ENCODE results near the gene PARD3B.
A peak's percentile ranks its signal among the peaks of the same experiment; 100 is the strongest.

Gene PARD3B

DNA sequence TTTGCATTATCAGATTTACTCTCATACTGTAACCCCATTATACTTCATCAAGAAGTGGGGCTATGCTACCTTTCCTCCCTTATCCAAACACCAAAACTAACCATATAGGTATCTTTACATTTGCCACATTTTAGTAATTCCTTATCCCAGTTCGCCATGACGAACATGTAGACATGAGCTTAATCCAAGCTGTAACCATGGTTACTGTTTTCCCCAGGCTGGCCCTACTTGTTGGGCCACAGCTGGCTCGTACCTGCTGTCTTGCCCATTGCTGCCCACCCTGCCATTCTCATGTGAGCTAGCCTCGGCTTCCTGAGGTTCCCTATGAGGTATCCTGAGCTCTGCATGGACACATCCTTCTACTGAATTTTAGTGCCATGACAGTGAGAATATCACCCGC lies 117.7 kb downstream of the PARD3B start:
- no peak for DNase-seq

DNA sequence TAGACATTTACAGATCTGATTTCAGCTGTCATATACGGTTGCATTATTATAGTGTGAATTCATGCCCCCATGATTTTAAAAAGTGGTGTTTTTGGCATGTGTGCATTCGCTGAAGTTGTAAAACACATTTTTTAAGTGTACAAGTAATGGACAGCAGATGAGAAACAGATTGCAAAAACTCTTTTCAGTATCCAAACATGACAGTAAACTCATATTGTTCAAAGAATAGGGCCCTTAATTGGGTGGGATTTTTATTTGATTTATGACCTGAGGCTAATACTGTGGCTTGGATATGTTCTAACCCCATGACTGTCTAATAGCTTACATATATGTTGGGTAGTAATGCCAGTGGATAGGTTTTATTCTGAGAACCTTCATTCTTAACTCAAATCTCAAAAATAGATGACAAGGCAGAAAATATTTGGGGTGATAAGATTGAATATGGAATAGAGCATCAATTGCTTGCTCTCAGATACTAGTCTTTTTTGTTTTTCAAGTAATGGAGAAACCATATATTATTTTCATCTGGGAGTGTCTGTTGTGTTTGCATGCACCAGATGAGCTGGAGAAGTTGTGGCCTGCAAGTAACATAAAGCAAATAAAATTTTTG lies 118.6 kb downstream of the PARD3B start:
- DNase-seq = no peak

DNA sequence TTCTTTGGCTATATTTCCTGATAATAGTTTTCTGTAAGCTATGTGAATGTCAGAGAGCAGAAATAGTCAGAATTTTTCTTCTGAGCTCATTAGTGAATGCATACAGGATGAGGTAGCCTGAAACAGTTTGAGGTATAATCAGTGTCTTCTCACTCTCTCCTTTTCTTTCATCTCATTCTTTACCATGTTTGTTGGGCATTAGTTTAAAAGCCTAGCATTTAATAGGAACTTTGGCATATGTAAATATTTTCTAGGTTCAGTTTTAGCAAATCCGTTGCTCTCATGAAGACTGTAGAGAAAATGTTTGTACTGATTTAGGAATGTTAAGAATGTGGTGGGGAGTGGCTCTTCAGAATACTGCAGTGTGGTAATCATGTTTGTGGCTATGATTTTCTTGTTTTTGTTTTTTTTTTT lies 119.4 kb downstream of the PARD3B start:
- DNase-seq = no peak

DNA sequence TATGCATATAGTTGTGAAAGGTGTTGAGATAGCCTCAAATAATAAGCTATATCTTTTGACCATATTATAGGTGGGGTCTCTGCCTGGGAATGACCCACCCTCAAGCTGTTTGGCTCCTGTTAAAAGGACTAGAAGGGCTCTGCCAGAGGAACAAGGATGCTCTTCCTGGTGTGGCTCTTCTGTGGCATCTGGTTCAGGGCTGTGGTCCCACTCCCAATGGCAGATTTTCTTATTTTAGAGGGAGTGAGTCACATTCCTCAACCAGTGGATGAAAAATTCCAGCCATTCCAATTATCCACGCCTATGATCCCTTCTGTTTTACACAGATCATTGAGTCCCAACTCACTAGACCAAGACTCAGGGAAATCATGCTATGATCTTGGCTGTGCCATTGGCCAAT lies 119.9 kb downstream of the PARD3B start:
- no peak for DNase-seq

DNA sequence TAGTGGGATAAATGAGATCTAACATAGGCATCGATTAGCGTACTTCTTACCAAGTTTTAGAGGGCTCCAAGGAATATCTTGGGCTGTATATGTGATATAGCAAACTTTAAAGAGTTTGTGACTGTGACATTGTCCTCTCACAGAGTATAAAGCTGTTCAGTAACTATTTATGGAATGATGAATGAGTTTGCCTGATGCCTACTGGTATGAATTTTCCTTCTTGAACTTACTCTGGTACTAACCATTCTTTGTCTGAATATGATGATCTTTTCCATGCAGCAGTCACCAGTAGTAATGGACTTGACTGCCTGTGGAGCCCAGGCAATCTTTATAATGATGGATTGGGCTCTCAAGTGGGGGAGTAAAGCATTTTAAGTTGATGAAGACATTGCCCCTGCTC lies 120.5 kb downstream of the PARD3B start:
- DNase-seq = no peak

DNA sequence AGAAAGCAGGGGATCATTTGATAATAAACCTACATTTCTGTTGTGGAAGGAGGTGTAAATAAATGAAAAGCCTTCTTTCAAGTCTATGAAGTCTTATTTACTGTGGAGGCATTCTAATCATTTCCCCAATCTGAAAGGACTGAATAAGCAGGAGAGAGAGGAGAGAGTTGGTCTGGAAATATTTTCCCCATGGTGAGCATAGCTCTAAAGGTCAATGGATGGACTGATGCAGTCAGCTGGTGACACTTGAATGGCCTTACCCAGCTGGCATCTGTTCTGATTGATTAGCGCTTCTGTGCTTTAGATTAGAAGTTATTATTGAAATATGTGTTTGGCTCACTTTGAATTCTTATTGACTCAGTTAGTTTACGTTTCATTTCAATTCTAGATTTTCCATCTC lies 122.7 kb downstream of the PARD3B start:
- no peak for DNase-seq

DNA sequence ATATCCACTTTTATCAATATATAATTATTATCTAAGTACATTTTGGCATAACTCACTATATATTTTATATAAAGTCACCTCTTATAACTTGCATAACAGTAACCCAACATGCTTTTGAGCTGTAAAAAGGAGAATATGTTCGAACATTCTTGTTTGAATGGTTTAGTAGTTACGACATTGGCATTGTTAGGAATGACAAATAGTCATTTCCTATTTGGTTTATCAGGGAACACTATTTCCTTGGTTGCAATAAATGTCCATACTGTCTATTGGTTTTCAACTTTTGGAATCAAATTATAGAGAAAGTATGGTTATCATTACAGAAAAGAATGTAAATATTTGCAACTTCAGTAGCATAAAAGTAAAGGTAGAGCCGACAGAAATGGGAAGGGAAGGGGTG lies 124.1 kb downstream of the PARD3B start:
- no peak for DNase-seq

DNA sequence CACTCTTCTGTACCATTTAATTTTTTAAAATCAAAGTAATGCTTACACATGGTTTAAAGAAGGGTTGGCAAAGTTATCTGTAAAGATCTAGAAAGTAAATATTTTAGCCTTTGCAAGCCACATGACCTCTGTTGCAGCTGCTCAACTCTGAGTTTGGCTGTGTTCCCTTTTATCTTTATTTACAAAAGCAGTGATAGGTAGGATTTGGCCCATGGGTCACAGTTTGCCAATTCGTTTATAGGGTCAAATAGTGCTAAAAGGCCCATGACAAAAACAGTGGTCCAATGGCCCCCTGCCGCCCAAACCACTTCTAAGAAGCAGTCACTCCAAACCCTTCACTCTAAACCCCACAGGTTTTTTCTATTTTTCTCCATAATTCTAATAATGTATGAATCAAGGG lies 124.8 kb downstream of the PARD3B start:
- DNase-seq = no peak

DNA sequence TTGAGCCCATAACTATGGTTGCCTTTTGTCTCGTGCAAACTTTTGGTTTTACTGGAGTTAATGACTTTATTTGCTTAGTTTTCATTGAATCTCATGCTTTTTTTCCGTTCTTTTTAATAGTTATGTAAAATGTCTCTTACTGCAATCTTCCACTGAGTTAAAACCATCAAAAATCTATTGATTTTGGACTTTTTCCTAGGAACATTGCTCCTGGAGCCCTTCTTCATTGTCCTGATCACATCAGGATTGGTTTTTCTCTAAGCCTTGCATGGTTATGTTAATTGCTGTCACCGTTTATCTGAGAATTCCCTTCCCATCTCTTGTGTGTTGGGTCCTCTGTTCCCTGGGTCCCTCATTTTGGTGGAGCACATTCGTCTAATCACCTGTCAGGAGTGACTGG lies 125.5 kb downstream of the PARD3B start:
- no peak for DNase-seq

DNA sequence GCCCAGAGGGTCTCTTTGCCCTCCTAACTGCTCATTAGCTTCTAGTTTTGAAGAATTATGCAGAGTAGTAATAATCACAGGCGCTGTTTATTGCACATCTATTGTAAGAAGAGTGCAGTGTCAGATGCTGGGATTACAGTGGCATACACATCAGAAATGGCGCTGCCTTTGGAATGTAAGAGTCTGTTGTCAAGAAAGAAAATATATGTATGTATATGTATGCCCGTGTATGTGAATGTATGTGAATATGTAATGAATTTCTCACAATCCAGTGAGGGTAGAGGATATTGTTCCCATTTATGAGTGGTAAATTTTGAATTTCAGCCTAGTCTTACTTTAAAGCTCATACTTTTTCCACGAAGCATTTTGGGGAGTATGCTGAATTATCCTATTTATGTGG lies 127.5 kb downstream of the PARD3B start:
- no peak for DNase-seq

DNA sequence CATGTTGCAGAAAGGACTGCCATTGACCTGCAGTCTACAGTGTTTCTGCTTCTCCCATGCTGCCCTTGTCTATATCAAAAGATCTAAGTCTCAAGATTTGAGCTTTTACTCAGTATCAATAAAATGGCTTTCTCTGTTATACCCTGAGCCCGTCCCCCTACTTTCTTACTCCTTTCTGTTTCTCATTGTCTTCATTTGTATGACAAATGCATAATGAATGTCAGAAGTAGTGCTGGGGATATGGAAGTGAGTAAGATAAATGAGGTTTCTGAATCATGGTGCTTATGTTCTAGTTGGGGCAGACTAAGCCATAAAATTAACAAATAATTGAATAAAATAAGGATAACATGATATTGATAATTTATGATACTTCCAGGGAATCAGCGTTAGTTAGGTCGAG lies 128.6 kb downstream of the PARD3B start:
- DNase-seq = no peak

DNA sequence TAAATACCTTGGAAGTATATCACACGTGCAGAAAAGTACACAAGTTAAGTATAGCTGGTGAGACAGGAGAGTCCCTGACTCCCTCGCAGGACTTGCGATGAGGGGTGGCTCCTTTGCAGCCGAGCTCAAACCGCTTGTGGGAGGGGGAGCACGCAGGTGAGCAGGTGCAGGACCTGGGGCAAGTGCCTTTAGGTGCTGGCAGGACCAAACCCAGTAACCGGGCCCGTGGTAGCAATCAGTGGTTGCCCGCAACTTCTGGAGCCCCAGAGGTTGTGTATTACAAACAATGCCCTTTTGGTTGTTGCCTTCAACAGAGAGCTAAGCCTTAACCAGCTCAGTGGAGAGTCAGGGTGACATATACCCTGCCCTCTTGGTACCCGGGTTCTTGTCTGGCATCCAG lies 132.8 kb downstream of the PARD3B start:
- DNase-seq = no peak

DNA sequence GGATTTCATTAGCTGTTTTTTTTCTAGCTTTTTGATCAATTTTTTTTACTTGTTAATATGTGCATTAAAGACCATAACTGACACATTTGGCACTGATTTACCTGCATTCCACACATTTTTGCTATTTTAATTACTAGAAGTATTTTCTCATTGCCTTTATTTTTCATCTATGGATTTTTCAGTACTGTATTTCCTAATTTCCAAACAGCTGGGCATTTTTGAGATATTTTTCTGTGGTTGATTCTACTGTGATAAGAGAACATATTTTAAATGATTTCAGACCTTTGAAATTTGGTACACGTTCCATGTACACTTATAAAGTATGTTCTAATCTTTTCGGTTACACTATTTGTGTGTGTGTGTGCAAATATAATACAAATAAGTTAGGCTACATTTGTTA lies 135.3 kb downstream of the PARD3B start:
- no peak for DNase-seq

DNA sequence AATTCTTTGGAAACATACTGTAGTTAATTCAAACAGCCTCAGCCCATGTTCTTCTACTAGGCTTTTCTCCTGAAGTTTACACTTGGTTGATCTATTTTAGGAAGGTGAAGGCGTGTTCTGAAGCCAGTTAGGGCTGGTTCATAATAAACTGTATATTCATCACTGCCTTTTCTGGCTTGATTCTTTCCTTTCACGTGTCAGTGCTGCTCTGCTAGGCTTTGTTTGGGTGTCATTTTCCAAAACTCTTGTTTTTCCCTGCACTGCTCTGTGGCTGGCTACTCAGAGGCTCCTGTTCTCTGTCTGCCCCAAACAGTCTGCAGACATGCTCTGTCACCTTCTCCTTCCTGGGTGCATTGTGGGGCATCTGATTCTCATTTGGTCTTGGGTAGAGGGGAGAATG lies 136.1 kb downstream of the PARD3B start:
- DNase-seq = no peak

DNA sequence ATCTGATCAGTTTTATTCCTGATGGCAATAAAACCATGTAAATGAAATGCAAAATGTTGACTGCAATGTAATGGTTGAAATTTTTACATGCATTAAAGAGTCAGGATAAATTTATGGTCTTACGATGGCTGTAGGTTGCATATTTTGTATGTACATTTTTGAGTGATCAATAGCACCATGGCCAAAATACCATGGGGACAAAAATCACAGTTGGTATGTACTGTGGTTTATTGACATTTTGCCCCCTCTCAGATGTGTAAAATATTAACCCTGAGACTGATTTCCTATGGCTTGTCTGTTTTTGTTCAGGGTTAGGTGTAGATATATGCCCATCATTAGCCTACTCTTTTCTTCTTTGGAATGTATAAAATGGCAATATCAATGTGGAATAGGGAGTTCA lies 138.1 kb downstream of the PARD3B start:
- no peak for DNase-seq

DNA sequence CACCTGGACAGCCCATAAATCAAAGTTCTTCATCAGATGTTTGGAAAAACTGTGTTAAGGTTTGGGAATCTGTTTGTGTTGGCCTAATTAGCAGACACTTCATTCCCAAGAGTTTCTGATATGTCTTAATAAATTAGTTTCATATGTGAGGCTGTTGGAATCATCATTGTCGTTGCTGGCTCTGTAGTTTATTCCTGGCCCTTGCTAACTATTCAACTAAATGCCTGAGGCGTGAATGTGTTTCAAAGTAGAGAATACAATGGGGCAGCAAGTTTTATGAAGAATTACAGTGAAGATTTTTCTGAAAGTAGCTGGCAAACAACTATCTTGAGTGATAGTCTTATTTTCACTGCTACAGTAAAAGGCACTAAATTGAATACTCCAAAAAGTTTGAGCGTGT lies 141.1 kb downstream of the PARD3B start:
- DNase-seq = no peak

DNA sequence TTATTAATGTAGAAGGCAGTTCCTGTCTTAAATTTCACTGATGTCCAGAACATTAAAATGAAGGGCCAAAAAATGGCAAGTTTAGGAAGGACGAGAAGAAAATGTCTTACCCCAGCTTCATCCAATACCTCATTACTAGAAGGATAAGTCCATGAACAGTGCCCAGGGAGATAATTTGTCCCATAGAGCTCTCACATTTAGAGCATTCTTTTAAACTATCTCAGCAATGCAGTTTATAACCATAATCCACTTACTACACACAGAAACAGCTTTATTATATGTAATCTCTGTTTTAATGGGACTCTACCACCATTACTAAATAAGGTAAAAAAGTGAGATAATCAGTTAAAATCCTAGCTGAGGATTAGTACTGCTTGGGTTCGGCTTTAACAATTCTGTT lies 142.5 kb downstream of the PARD3B start:
- no peak for DNase-seq

DNA sequence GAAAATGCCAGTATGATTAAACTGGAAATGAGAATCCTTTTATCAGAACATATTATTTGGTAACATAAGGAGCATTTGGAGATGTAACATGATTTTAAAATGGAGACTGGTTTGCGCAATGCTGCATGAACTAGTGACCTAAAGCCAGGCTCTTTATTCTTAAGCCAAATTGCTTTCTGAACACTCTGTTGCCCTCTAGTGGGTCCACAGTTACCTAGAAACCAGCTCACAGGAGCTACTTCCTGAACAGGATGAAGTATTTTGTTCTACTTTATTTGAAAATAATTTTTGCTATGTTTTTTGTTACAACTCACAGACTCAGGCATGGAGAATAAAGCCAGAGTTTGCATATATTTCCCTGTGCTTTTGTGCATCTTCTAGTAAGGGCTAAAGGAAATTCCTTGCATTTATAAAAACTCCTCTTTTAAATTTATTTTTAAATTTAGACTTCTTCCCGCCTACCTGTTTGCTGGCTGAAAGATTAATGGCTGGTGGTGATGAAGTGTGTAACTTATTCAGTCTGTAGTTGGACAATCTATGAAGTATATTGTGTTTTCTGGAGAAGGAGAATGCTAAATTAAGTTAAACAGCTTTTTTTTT lies 146.7 kb downstream of the PARD3B start:
- DNase-seq = peak; percentile 75

DNA sequence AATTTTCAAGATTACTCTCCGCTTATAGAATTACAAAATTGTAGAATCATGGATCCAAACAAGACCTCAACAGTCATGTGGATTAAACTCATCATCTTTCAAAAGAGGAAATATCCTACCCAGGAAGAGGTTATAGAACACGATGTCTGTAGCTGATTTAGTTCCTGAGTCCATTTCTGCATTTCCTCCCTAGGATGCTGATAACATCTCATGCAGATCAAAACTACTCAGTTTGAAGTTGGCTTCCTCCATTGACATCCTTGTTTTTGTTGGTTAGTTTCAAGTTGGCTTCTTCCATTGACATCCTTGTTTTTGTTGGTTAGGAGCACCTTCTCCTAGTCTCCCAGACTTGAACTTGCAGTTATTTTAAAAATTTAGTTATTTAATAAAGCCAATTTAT lies 147.5 kb downstream of the PARD3B start:
- no peak for DNase-seq

DNA sequence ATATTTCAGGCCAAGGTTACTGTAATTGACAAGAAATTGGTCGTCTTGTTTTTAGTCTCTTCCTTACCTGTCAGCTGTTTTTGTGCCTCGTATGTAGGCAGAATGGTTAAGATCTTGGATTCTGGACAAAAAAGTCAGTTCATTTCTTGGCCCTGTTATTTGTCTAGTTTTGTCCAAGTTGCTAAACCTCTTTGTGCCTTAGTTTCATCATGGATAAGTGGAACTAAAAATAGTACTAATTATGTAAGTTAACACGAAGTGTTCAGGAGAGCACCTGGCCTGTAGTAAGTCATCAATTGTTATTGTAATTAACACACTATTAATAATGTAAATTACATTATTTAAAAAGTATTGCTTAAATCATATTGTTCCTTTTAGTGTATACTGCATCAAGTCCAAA lies 148.0 kb downstream of the PARD3B start:
- DNase-seq = peak; percentile 71

DNA sequence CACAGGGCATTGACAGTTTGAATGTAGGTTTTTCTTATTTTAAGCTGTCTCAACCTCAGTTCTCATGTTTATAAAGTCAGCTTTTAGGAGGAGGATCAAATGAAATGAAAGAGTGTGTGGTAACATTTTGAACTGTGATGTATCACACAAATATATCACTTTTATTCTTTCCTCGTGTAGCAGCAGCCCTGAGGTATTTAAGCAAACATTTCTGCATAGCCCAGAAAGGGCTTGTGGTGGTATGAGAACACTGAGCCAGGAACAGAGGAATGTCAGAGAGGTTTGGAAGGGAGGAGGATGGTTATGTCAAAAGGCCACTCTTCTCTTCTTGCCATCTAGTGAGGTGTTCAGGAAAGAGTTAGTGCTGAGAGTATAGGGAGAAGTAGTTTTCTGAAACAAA lies 150.2 kb downstream of the PARD3B start:
- no peak for DNase-seq

DNA sequence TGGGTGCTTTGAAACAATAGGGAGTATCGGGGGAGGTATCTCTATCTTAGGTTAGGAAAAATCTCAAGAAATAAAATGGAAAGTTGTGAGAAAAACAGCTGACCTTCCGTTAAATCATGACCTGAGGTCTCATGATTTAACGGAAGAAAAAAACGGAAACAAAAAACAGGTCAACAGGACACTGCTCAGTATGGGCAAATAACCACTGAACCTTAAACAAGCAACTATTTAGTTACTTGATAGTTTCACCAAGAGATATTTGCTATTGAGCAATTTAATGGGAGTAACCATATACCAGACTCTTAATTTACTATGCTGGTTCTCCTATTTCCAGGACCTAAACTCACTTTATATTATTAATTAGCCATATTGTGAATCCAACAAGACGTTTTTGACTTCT lies 150.8 kb downstream of the PARD3B start:
- no peak for DNase-seq

DNA sequence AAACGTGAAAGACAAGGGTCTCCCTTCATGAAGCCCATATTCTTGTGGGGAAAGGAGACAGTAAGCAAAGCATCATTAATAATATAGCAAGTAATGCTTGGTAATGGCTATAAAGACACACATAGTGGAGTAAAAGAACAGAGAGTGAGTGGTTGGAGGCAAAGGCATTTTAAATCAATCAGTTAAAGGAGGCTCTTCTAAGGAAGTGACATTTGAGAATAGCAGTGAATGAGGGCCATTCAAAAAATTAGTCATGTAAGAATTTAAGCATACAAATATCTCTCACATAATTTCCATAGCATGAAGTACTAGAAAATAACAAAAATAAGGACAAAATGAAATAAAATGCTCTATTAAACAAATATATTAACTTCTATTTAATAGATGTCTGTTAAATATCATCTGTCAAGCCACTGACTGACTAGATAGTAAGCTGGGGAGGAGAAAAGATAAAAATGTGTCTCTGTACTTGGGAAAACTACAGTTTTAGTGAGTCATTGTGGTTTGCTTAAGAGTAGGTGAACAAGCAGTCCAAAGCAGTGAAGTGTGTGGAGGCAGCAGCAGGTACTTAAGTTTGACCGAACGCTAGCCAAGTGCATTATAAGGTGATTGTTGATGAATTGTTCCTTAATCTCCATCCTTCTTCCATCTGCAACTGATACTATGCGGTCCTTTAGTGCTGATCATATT lies 160.1 kb downstream of the PARD3B start:
- no peak for DNase-seq

DNA sequence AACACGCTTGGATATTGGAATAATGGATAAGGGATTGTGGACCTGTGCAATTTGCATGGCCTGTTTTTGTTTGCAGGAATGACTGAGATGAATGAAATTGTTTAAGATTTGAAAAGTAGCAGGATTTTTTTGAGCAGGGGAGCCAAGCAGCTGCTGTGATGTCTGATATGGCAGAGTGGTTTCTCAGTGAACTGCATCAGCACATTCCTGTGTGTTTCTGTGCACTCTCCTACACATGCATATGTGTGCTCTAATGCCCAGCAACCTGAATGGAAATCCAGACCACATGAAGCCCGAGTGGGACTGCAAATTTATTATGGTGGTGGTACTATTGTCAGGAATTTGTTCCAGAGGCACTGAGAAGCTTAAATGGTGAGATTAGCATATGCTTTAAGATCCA lies 161.7 kb downstream of the PARD3B start:
- DNase-seq = no peak

DNA sequence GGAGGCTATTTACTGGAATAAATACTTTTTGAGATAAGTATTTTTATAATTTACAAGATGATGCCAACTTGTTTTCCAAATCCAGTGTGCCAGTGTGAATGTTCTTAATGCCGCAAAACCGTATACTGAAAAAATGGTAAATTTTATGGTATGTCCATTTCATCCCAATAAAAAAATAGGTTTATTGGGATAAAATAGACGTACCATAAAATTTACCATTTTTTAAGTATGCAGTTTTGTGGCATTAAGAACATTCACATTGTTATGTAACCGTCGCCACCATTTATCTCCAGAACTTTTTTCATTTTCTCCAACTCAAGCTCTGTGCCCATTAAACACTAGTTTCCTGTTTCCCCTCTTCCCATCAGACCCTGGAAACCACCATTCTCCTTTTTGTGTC lies 167.9 kb downstream of the PARD3B start:
- no peak for DNase-seq
